NCI-H446 (cell line): ENCODE data around the gene PAFAH2.

Experiments
- DNase-seq, 2 experiments: peaks; one replicate each; lab custom pipeline; 2025; lab: John Stamatoyannopoulos, UW

The PAFAH2 gene

DNA sequence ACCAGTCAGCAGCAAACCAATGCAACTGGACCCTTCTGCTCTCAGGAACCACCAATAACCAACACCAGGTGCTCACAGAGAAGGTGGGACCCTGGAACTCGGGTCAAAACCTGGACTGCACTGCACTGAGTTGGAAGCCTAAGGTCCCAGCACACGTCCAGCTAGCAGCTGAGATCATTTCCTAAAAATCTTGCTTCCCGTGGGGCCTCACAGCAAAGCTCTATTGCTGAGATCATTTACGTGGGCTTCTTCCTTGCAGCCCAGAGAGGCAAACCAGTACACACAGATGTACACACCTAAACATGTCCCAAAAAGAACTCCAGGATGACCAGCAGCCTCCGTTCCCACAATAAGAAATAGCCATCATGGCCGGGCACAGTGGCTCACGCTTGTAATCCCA lies 68.8 kb downstream of the PAFAH2 start:
- DNase-seq = no peak

DNA sequence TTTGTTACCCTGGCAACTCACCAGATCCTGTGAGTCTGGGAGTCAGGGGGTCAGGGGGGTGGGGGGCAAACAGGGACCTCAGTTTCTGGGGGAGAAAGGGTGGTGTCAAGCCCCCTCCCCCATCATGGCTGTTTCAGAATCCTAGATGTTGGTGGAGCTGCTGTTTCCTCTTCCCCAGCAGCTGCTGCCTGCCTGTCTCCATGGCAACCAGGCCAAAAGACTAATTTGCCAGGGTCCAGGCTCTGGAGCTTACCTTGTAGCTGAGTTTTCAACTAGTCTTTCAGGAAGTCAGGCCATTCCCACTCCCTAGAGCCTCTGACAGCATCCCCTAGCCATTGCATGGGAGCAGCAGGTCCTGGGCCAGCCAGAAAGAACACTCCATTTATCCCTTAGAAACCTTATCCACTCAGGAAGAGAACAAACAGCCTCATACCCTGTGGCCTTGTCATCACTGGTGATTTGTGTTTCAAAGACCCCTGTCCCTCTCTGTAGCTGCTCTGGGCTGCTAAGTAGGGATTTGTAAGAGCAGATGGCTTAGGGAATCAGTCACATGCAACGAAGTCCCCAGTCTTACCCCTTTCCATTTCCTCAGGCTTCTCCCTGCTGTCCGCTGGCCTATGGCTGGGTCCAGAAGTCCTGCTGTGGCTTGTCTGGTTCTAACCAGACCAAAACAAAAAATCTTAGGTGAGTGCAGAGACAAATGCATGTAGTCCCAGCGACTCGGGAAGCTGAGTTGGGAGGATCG lies 70.2 kb downstream of the PAFAH2 start:
- peak; percentile 33 to 69 for DNase-seq

DNA sequence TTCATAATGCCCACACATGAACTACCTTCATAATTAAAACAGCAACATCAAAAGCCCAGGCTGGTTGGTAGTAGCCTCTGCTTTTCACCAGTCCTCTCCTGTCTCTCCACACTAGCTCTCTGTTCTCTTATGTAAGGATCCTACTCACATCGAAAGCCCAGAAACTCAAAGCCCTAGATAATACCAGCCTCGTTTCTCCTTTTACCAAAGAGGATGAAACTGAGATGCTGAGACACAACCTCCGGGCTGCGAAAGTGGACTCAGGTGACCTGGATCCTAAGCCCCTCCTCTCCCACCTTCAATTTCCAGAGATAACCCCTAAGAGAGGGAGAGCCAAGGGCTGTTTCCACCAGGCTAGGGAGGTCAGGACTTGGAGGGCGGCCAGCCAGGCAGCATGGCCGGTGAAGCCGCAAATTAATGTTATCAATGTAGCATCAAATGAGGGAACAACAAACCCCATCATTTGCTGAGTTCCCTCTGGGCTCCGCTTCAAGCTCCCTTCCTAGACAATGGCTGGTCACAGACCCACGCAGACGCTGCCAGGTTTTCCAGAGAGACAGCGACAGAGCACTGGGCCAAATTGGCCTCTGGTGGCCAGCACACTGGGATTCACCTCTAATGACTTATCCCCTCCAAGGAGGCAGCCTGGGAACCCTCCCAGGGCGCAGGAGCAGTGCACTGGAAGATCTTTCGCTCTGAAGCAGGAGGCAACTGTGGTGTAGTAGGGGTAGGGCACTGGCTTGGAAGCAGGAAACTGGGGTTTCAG lies 70.9 kb downstream of the PAFAH2 start:
- DNase-seq = peak in 1 of 2 experiments; percentile 44

DNA sequence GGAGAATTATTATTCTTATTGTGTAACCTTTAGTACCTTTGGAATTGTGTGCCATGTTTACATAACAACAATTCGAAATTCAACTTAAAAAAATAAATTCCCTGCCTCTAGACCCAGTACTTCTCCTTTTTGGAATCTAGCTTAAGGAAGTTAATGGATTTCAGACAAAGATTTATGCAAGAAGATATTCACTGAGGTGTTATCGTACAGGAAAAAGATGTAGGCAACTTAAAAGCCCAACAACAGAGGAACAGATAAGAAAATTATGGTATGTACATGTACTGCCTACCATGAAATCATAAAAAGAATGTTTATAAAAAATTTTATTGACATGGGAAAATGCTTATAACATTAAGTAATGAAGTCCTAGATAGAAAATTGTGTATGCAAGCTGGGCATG lies 73.4 kb downstream of the PAFAH2 start:
- no peak for DNase-seq

DNA sequence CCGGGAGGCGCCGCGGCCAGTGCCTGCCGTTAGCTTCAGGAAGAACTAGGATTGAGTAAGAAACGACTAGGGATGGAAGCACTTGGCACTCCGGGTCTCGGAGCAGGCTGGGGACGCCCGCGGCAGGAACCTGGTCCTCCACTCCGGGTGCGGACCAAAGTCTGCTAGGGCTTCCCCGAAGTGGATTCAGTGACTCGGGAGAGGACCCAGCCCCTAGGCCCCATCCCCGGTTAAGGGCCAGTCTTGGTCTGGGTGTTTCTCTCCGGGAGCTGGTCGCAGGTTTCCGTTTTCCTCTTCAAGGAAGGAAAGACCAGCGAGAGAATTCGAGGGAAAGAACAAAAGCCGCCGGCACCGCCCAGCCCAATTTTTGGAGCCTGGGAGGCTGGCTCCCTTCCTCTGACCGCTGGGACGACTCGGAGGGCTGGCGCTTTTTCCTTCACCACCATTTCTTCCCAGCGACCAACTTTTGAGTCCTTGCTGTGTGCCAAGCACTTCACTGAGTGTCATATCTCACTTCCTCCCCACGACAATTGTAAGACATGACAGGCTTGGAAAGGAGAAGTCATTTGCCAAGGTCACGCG lies 74.8 kb downstream of the PAFAH2 start:
- no peak for DNase-seq

DNA sequence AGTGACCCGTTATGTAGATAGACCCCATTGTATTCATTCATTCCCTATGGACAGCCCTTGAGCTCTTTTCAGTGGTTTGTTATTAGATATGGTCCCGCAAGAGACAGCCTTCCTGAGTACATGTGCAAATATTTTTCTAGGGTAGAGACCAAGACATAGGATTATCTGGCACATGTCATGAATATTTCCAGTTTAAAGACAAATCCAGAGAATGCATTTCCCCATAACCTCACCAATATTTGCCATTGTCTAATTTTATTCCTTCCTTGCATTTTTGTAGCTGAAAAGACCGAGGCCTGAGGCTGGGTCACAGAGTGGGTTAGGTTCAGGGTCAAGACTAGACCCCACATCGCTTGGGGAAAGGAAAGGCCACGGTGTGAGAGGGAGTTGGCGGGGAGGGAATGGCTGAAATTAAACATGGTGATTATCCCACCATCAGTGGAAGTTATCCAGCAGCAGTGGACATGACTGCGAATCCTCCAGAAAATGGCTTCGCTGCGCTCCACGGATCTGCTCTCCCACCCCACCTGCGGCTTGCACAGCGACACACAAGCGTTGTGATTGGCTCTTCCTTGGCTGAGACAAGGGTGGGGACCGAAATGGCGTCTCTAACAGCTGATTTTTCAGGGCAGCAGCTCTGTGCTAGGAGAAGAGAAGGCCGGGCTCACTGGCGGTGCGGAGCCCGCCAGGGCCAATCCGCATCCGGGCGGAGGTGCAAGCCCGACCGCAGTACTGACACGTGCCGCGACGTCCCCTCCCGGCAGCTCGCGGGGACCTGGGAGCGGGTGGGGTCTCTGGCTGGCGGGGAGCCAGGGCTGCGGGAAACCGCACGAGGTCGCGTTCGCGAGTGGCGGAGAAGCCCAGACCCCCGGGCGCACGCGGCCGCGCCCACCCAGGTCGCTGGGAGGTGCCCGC lies 75.5 kb downstream of the PAFAH2 start:
- no peak for DNase-seq

DNA sequence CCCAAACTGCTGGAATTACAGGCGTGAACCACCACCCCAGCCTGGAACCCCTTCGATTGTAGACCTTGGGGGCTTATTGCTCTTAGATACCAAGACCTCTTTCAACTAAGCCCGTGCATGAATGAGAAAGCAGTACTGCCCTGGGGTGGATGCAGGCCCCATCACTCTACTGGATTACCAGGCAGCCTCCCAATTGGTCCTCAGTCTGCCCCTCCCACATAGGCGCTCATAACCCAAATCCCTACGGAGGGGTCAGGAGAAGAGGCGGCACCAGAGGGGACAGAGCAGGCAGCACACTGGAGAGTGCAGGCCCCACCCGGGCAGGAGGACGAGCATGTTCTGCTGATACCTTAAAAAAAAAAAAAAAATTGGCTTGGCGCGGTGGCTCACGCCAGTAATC lies 79.2 kb downstream of the PAFAH2 start:
- no peak for DNase-seq

DNA sequence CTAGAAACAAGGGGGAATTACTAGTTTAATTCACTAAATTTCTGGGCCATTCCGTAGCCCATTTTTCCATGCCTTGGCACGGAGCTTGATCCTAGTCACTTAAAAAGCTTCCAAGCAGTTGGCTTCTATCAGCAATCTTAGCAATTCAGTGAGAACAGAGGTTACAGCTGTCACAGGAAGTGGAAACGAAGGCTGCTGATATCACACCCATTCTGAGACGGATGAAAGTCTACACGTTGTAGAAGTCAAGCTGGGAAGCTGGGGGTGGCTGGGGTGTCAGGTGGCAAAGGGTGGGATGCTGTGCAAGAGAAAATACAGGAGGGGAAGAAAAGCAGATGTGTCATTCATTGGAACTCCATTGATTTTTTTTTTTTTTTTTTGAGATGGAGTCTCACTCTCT lies 79.9 kb downstream of the PAFAH2 start:
- no peak for DNase-seq

DNA sequence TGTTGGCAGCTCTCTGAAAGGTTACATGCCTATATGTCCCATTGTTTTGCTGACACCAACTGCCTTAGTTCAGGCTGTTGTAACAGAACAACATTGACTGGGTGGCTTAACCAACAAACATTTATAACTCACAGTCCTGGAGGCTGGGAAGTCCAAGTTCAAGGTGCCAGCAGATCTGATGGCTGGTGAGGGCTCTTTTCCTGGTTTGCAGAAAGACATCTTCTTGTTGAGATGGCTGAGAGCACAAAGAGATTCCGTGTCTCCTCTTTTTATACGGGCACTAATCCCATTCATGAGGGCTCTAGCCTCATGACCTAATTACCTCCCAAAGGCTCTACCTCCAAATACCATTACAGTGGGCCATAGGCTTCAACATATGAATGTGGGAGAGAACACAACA lies 81.4 kb downstream of the PAFAH2 start:
- DNase-seq = no peak

DNA sequence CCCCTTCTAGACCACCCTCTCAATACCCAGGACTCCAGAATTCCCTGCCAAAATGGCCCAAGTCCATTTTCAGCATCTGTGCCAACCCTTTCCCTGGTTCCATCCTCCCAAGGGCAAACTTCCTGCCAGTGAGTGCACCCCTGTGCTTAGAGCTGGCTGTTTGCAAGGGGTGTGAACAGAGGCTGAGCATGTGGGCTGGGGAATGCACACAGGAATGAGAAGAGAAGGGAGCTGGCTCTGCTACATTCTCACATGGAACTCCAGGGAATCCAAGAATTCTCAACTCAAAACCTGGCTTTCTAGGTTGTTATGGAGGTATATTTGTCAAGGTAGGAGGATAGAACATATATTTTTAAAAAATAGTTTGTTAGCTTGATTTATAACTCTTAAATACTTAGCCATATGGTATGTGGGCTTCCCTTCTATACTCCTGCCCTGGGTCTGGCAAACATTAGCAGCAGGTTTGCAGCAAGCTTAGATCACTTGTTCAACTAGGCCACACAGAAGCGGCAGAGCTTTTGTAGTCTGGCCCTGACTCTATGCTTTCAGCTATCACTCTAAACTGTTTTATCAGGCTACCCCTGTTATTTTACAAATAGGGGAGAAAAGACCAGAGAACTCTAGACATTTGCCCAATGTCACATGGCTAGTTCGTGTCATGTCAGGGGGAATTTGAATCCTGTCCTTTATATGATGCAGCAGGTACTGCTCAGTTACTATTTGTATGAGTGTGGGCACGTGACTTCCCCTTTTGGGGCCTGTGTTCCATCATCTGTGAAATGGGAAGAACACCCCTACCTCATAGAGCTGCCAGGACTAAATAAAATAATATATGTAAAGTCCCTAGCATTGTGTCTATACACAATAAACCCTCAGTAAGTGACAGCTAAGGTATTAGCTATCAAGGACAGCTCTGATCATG lies 83.5 kb downstream of the PAFAH2 start:
- peak in 1 of 2 experiments; percentile 50 for DNase-seq

DNA sequence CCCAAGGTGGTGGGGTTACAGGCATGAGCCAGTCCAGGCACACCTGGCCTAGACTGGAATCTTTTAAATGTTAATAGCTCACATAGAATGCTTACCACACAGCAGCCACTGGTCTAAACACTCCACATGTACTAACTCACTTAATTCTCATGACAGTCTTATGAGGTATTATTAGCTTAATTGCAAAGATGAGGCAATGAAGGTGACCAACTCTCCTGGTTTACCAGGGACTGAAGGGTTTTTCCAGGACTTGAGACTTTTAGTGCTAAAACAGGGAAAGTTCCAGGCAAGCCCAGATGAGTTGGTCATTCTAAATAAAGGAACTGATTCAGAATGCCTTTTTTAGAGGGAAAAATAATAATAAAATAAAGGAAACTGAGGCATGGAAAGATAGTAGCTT lies 84.7 kb downstream of the PAFAH2 start:
- no peak for DNase-seq

DNA sequence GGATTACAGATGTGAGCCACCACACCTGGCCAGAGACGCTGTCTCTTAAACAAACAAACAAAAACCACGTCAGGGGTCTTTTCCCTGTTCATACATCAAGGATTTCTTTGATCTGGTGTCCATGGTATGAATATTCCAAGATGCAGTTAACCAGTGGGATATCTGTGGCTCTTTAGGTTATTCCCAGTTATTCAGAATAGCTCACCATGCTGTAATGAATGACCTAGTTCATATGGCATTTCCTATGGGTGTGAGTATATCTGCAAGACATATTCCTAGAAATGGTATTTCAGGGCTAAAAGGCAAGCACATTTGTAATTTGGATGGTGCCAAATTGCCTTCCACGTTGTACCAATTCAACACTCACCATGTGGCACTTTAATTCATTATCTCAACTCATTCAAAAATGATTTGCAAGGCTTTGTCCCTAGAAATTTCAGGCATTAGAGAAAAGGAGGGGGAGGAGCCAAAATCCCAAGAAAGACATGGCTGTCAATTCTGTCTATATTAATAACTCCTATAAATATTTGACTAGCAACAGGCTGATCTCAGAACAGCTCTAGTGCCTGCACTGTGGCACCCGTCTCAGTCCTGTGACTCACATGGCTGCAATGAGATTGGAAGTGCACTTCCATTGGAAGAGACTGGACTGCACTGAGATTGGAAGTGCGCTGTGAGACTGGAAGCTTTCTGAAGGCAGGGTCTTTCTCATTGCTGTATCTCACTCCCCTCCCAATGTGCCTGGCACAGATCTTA lies 85.6 kb downstream of the PAFAH2 start:
- DNase-seq = no peak

DNA sequence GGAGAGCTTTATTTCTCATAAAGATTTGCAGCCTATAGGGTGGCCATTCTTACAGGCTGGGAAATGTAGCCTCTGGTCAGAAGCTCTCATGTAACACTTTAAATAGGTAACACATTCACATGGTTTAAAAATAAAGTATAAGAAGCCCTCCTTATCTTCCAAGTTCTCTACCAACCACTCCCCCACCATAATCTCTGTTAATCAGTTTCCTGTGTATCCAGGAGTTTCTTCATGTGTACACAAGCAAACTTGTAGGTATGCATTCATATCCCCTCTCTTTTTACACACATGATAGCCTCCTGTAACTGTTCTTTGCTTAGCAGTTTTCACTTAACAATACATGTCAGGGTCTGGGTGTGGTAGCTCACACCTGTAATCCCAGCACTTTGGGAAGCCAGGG lies 86.7 kb downstream of the PAFAH2 start:
- no peak for DNase-seq
